Measurements from ENCODE around the gene EBF3. TPM values are rescaled to one million over a fixed set of nuclear protein-coding genes. Genes with fewer than 3 reads are reported as not detected.

EBF3 gene
- total and polyA plus RNA-seq, 2 experiments from 2014 or later, result 0.22 to 0.77 TPM

- TF ChIP-seq EZH2 (IDR thresholded peaks at IDR 0.05; ENCODE audit: borderline replicate concordance), result no peak
- no peak for TF ChIP-seq CTCF (IDR thresholded peaks at IDR 0.05; ENCODE audit: poor library complexity)
- TF ChIP-seq EZH2phosphoT487 (IDR thresholded peaks at IDR 0.05; ENCODE audit: low read depth, severe bottlenecking, unreplicated experiment), result no peak
- WGBS (ENCODE audit: low lambda C conversion rate, missing lambda C conversion rate), result 77% methylated on average over 5 of the region's 6 CpGs
- no peaks in the 10 kb centered on the region for H3K9me3 ChIP-seq (ENCODE audit: low read depth)
- H3K4me2 ChIP-seq, result no peak overlapping the region
- no peaks in the 10 kb centered on the region for H4K20me1 ChIP-seq (ENCODE audit: insufficient read depth, poor library complexity, severe bottlenecking)
- no peak overlapping the region for H3K4me3 ChIP-seq
- no peaks in the 10 kb centered on the region for H3K27me3 ChIP-seq
- H3K79me2 ChIP-seq, result no peaks in the 10 kb centered on the region
- H3K27ac ChIP-seq, result no peak overlapping the region
- DNase-seq (ENCODE audit: low spot score), result no peak
- no peaks in the 10 kb centered on the region for H3K36me3 ChIP-seq (replicated peaks; ENCODE audit: insufficient read depth, low read depth)
- H2AFZ ChIP-seq, result no peak overlapping the region
- no peaks in the 10 kb centered on the region for H3K9me2 ChIP-seq (replicated peaks; ENCODE audit: insufficient read depth)
- H3K4me1 ChIP-seq (ENCODE audit: insufficient read depth), result no peaks in the 10 kb centered on the region
Measured at GRCh38 chr10:129793479-129793878, 170.6 kb downstream of the EBF3 start.

GRCh38 chr10:129792864-129793263 is 171.2 kb downstream of the EBF3 start:
- H3K4me1 ChIP-seq (ENCODE audit: insufficient read depth), result no peaks in the 10 kb centered on the region
- no peak overlapping the region for H2AFZ ChIP-seq
- TF ChIP-seq EZH2phosphoT487 (IDR thresholded peaks at IDR 0.05; ENCODE audit: low read depth, severe bottlenecking, unreplicated experiment) (no peak), EZH2 (IDR thresholded peaks at IDR 0.05; ENCODE audit: borderline replicate concordance) (no peak), CTCF (IDR thresholded peaks at IDR 0.05; ENCODE audit: poor library complexity) (no peak)
- H4K20me1 ChIP-seq (ENCODE audit: insufficient read depth, poor library complexity, severe bottlenecking), result no peaks in the 10 kb centered on the region
- no peak overlapping the region for H3K4me2 ChIP-seq
- no peaks in the 10 kb centered on the region for H3K36me3 ChIP-seq (replicated peaks; ENCODE audit: insufficient read depth, low read depth)
- no peaks in the 10 kb centered on the region for H3K9me3 ChIP-seq (ENCODE audit: low read depth)
- no peak for DNase-seq (ENCODE audit: low spot score)
- H3K79me2 ChIP-seq, result no peaks in the 10 kb centered on the region
- H3K27me3 ChIP-seq, result no peaks in the 10 kb centered on the region
- no peak overlapping the region for H3K4me3 ChIP-seq
- H3K27ac ChIP-seq, result no peak overlapping the region
- H3K9me2 ChIP-seq (replicated peaks; ENCODE audit: insufficient read depth), result no peaks in the 10 kb centered on the region
- 95% methylated on average over 10 of the region's 10 CpGs for WGBS (ENCODE audit: low lambda C conversion rate, missing lambda C conversion rate)

- Histone ChIP-seq H3K79me2 (no peaks in the 10 kb centered on the region), H3K9me3 (ENCODE audit: low read depth) (no peaks in the 10 kb centered on the region), H3K27ac (no peak overlapping the region), H3K4me3 (no peak overlapping the region), H3K4me2 (no peak overlapping the region), H3K36me3 (replicated peaks; ENCODE audit: insufficient read depth, low read depth) (no peaks in the 10 kb centered on the region), H3K4me1 (ENCODE audit: insufficient read depth) (no peaks in the 10 kb centered on the region), H3K27me3 (no peaks in the 10 kb centered on the region), H3K9me2 (replicated peaks; ENCODE audit: insufficient read depth) (no peaks in the 10 kb centered on the region), H2AFZ (no peak overlapping the region), H4K20me1 (ENCODE audit: insufficient read depth, poor library complexity, severe bottlenecking) (no peaks in the 10 kb centered on the region)
- 93% methylated on average over 7 of the region's 7 CpGs for WGBS (ENCODE audit: low lambda C conversion rate, missing lambda C conversion rate)
- no peak for DNase-seq (ENCODE audit: low spot score)
- no peak for TF ChIP-seq CTCF (IDR thresholded peaks at IDR 0.05; ENCODE audit: poor library complexity)
- TF ChIP-seq EZH2phosphoT487 (IDR thresholded peaks at IDR 0.05; ENCODE audit: low read depth, severe bottlenecking, unreplicated experiment), result no peak
Measured at GRCh38 chr10:129792141-129792540, 171.9 kb downstream of the EBF3 start.
